Heart left ventricle (tissue), 16 donors: ENCODE data around the gene KDM1A. TPM values are rescaled to one million over a fixed set of nuclear protein-coding genes. Genes with fewer than 3 reads are reported as not detected.

Experiments used
- ATAC-seq, 4 donors: fragments of 200-7000 bp; cut with Tn5 transposase; one replicate each; pipeline ENCODE4 v1.9.1; 2020 to 2022; ENCODE audit warnings: moderate library complexity in 4 of 4, mild to moderate bottlenecking in 3 of 4, moderate number of reproducible peaks in 1 of 4
- DNase-seq, 5 donors: peaks; one replicate each; pipeline ENCODE4 v3.0.0-alpha.2; 2020
- H3K27ac ChIP-seq, 12 donors: fragments of 200-600 bp; sonication (generic) in 4 of 12; one replicate each; pipeline versions ENCODE4 v1.5.0 to v1.8.0; 2016 to 2022; ENCODE audit warnings: mild to moderate bottlenecking in 2 of 12
- H3K27me3 ChIP-seq, 9 donors: fragments of 200-600 bp; sonication (generic) in 2 of 9; one replicate each; pipeline versions ENCODE4 v1.5.1 to v1.8.0; 2016 to 2022; ENCODE audit warnings: mild to moderate bottlenecking in 3 of 9
- H3K36me3 ChIP-seq, 9 donors: fragments of 200-600 bp; sonication (generic) in 2 of 9; one replicate each; pipeline versions ENCODE4 v1.5.0 to v1.8.0; 2018 to 2022; ENCODE audit warnings: mild to moderate bottlenecking in 2 of 9
- H3K4me1 ChIP-seq, 12 donors: fragments of 200-600 bp; sonication (generic) in 4 of 12; one replicate each; pipeline versions ENCODE4 v1.5.0 to v1.8.0; 2016 to 2022; ENCODE audit warnings: mild to moderate bottlenecking in 3 of 12
- H3K4me3 ChIP-seq, 12 donors: fragments of 200-600 bp; sonication (generic) in 4 of 12; one replicate each; pipeline versions ENCODE4 v1.5.0 to v1.8.0; 2017 to 2022; ENCODE audit warnings: mild to moderate bottlenecking in 9 of 12, moderate library complexity in 4 of 12
- H3K9me3 ChIP-seq, 12 donors: fragments of 200-600 bp; sonication (generic) in 4 of 12; one replicate each; pipeline versions ENCODE4 v1.5.0 to v1.8.0; 2016 to 2022; ENCODE audit warnings: mild to moderate bottlenecking in 1 of 12
- CTCF ChIP-seq, 12 donors: fragments of 200-600 bp; sonication (generic) in 4 of 12; IDR thresholded peaks; one replicate each; pipeline versions ENCODE4 v1.5.0 to v1.8.0; 2018 to 2022; ENCODE audit warnings: antibody characterized with exemption in 12 of 12, mild to moderate bottlenecking in 5 of 12
- POLR2A ChIP-seq, 2 donors: fragments of 450-650 bp; IDR thresholded peaks; one replicate each; pipeline ENCODE4 v1.6.1; 2017; ENCODE audit warnings: antibody characterized with exemption in 2 of 2, mild to moderate bottlenecking in 2 of 2, moderate library complexity in 2 of 2
- WGBS, 4 donors: extraction: QIAGEN DNeasy Blood & Tissue Kit in 2 of 4; methylation state at CpG; one replicate each; pipeline versions ENCODE4 v1.1.5 to v1.1.7; 2013 to 2018; 5-methylcytosine and 5-hydroxymethylcytosine counted together
- intact Hi-C, 10 donors: fragments of 100-400 bp; cut with DNase I; formaldehyde crosslinking; loops; one replicate each; pipeline versions ENCODE4 v1.11.1 to v1.14.2; 2022
- polyA plus RNA-seq, 2 donors: library from polyadenylated mRNA; stranded (reverse); fragments of 200-250 nt; gene quantifications; one replicate each; pipeline ENCODE4 v1.2.3, GENCODE V29; 2013
- total RNA-seq, 9 donors: library from RNA; depleted of rRNA in 2 of 9; stranded (reverse); fragments of >200 nt in 2 of 9; fragmentation: NEBNext Ultra II Directional in 3 of 9; extraction: Animal tissue kit (Norgen Biotek cat#: 25700) in 3 of 9; gene quantifications; one replicate each; pipeline versions ENCODE4 v1.1.0 to v1.2.4, GENCODE V29; 2016 to 2023
- donor health status: ischemic (EF 13 %, LVEDD 7.1; RV severe dilation, severe dysfunction).
- donor health status: healthy with polysubstance abuse.
- donor health status: DM: no; HTN: yes; CAD: no.
- donor health status: DM: no; HTN: no; CAD: no.
- donor health status: ischemic (EF 25% LVEDD 6.9; RV normal size, moderate dysfunction).
- donor health status: ischemic (EF 25% LVEDD 5.7; RV mildly dilated, moderate dysfunction).
- donor health status: healthy.
- donor health status: DM: yes; HTN: yes; CAD: no.
- donor health status: ischemic (EF 35%, LVEDD 5.7; RV mildly dilated, moderate dysfunction).
- donor health status: nonischemic (EF 11% LVEDD 7.7; RV severe dilation, severe dysfunction).
- donor health status: DM: yes; HTN: yes; CAD: no.
- donor health status: PGD.
- donor health status: ischemic (EF 29% LVEDD 5.4; RV normal size, mild dysfunction).
- donor health status: nonischemic (EF 23%, LVEDD 6.1; RV moderate dilation, normal function).

Gene KDM1A
- total and polyA plus RNA-seq, 11 donors: 14.8 to 37.2 (median 29.7) TPM

GRCh38 chr1:23035823-23036452 is 16.7 kb downstream of the KDM1A start:
- Histone ChIP-seq H3K27me3 (no peaks in the 10 kb centered on the region), H3K9me3 (no peaks in the 10 kb centered on the region), H3K36me3 (peaks cover 0 to 8% (median 0%) of the 10 kb centered on the region in 9 donors), H3K4me1 (peaks cover 0 to 10% (median 0%) of the 10 kb centered on the region in 12 donors), H3K4me3 (no peak overlapping the region), H3K27ac (no peak overlapping the region)
- TF ChIP-seq CTCF (IDR thresholded peaks at IDR 0.05) (no peak), POLR2A (IDR thresholded peaks at IDR 0.05) (no peak)
- intact Hi-C loops: no loop called here
- DNase-seq (no peak), ATAC-seq (no peak)
- WGBS, 4 donors: 83 to 91% (median 90%) methylated on average over 2 of the region's 2 CpGs

- Histone ChIP-seq H3K9me3 (no peaks in the 10 kb centered on the region), H3K4me3 (no peak overlapping the region), H3K27ac (no peak overlapping the region), H3K4me1 (peaks cover 0 to 10% (median 0%) of the 10 kb centered on the region in 12 donors), H3K27me3 (no peaks in the 10 kb centered on the region), H3K36me3 (no peaks in the 10 kb centered on the region)
- intact Hi-C loops: no loop called here
- no peak for TF ChIP-seq CTCF (IDR thresholded peaks at IDR 0.05)
- no peak for DNase-seq
- no peak for ATAC-seq
- 83 to 94% (median 92%) methylated on average over 4 of the region's 4 CpGs for WGBS, 4 donors
Observed at GRCh38 chr1:23037081-23037740, 17.9 kb downstream of the KDM1A start.

- DNase-seq: no peak
- no peak for TF ChIP-seq CTCF (IDR thresholded peaks at IDR 0.05)
- TF ChIP-seq POLR2A (IDR thresholded peaks at IDR 0.05): no peak
- no peak for ATAC-seq
- H3K27ac ChIP-seq: no peak overlapping the region
- H3K4me1 ChIP-seq: peaks cover 0 to 8% (median 0%) of the 10 kb centered on the region in 12 donors
- H3K27me3 ChIP-seq: no peaks in the 10 kb centered on the region
- peaks cover 0 to 1% (median 0%) of the 10 kb centered on the region in 9 donors for H3K36me3 ChIP-seq
- H3K4me3 ChIP-seq: no peak overlapping the region
- WGBS, 4 donors: 45 to 55% (median 47%) methylated on average over 7 of the region's 7 CpGs
- intact Hi-C loops: no loop called here
- H3K9me3 ChIP-seq: no peaks in the 10 kb centered on the region
Observed at GRCh38 chr1:23039308-23039826, 20.1 kb downstream of the KDM1A start.

- TF ChIP-seq POLR2A (IDR thresholded peaks at IDR 0.05) (no peak), CTCF (IDR thresholded peaks at IDR 0.05) (no peak)
- no peaks in the 10 kb centered on the region for H3K9me3 ChIP-seq
- peaks cover 0 to 4% (median 0%) of the 10 kb centered on the region in 9 donors for H3K36me3 ChIP-seq
- H3K27ac ChIP-seq: no peak overlapping the region
- ATAC-seq (no peak), DNase-seq (no peak)
- peaks cover 0 to 8% (median 0%) of the 10 kb centered on the region in 12 donors for H3K4me1 ChIP-seq
- H3K27me3 ChIP-seq: no peaks in the 10 kb centered on the region
- 96 to 98% (median 97%) methylated on average over 5 of the region's 5 CpGs for WGBS, 4 donors
- no peak overlapping the region for H3K4me3 ChIP-seq
- intact Hi-C loops: no loop called here
Observed at GRCh38 chr1:23040509-23040908, 21.2 kb downstream of the KDM1A start.
